NCI-H345 (cell line): Measurements from ENCODE around the gene SERHL2.
"Not testable (repeated sequence)": the region's sequence is repeated elsewhere in the genome, so short reads cannot be mapped to it uniquely, and the experiment has no call there.

Experiments used
- DNase-seq: peaks from one replicate; lab custom pipeline; 2025; lab: John Stamatoyannopoulos, UW

SERHL2 gene

DNA sequence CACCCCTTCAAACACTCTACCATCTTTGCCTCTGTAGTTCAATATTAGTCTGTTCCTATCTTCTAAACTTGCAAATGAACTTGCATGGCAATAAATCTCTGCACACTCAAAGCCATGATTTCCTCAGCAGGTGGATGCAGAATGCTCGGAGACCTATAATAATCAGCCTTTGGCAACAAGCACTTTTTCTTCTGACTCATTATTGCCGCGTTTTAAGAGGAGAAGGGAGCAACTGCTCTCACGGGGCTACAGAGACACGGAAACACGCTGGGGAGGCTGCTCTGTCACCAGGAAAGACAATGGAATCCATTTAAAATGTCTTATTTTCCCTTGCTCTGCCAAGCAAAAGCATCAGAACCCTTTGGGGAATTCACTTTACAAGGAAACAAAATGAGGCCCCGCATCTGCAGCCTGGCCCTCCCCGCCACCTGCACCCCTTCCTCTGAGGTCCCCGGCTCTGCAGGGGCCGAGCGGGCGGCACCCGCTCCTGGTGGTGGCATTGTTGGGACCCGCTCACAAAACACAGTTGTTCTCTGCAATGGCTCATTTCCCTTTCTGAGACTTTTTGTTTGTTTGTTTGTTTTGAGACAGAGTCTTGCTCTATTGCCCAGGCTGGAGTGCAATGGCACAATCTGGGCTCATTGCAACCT is 18.5 kb upstream of the SERHL2 start:
- DNase-seq = not testable (repeated sequence)

DNA sequence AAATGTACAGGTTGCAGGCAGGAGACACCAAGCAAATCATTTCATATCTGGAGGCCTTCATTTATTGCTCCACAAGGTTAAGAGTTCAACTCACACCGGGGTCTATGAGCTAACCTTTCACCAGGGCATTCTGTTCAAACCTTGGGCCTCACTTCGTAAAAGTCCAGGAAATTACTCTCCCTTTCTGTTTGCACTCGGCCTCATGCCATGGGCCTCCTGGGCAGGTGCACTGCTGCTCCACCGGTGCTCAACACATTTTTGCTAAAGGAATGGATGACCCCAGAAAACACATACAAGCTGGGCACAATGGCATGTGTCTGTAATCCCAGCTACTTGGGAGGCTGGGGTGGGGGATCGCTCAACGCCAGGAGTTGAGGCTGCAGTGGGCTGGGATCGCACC is 17.6 kb upstream of the SERHL2 start:
- no peak for DNase-seq

DNA sequence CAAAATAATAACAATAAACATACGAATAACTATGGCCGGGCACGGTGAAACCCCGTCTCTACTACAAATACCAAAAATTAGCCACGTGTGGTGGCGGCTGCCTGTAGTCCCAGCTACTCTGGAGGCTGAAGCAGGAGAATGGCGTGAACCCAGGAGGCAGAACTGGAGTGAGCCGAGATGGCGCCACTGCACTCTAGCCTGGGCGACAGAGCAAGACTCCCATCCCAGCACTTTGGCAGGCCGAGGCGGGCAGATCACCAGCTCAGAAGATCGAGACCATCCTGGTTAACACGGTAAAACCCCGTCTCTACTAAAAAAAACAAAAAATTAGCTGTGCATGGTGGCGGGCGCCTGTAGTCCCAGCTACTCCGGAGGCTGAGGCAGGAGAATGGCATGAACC is 17.1 kb upstream of the SERHL2 start:
- DNase-seq = not testable (repeated sequence)

DNA sequence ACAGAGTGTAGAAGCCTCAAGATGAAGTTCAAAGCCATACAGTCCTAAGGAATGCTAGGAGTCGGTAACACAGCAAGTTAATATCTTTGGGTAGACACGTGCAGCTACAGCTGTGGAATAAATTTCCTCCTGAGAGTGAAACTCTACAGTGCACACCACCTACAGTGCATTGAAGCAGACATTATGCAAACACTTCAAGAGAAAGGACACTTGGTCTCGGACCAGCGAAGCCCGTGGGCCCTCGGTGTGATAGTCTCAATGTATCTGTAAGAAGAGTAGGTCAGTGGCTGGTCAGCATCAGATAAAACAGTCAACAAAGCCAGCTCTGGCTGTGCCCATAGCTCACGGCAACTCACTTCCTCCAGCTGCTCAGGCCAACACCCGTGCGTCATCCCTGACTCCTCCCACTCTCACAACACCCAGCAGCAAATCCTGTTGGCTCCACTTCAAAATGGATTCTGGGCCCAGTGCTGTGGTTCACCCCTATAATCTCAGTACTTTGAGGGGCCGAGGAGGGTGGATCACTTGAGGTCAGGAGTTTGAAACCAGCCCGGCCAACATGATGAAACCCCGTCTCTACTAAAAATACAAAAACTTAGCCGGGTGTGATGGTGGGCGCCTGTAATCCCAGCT is 16.4 kb upstream of the SERHL2 start:
- not testable (repeated sequence) for DNase-seq

DNA sequence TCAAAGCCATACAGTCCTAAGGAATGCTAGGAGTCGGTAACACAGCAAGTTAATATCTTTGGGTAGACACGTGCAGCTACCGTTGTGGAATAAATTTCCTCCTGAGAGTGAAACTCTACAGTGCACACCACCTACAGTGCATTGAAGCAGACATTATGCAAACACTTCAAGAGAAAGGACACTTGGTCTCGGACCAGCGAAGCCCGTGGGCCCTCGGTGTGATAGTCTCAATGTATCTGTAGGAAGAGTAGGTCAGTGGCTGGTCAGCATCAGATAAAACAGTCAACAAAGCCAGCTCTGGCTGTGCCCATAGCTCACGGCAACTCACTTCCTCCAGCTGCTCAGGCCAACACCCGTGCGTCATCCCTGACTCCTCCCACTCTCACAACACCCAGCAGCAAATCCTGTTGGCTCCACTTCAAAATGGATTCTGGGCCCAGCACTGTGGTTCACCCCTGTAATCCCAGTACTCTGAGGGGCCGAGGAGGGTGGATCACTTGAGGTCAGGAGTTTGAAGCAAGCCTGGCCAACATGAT is 14.5 kb upstream of the SERHL2 start:
- DNase-seq = not testable (repeated sequence)

DNA sequence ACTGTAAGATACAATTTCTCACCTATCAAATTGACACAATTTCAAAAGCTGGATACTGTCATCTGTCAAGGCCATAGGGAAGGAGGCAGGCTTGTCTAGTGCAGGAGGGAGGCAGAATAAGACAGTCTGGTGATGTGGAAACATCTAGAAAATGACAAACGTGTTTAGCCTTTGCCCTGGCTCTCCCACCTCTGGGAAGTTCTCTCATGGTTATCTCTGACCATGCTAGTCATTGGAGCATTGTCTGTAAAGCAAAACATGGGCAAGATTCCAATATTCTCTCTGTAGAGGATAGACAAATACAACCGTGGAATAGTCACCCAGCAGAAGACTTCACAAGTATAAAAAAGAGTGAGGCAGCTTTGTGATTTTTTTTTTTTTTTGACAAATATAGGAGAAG is 9.1 kb upstream of the SERHL2 start:
- peak; percentile 48 for DNase-seq

DNA sequence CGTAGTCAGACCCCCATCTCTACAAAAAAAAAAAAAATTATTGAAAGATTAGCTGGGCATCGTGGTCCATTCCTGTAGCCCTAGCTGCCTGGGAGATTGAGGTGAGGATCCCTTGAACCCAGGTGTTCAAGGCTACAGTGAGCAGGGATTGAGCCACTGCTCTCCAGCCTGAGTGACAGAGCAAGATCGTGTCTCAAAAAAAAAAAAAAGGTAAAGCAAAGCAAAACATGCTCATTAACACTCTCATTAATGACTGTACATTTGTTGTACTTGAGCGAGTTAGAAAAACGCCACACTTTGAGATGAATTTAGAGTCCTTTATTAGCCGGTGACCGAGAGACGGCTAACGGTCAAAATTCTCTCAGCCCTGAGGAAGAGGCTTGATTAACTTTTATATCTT is 6.2 kb upstream of the SERHL2 start:
- DNase-seq = no peak

DNA sequence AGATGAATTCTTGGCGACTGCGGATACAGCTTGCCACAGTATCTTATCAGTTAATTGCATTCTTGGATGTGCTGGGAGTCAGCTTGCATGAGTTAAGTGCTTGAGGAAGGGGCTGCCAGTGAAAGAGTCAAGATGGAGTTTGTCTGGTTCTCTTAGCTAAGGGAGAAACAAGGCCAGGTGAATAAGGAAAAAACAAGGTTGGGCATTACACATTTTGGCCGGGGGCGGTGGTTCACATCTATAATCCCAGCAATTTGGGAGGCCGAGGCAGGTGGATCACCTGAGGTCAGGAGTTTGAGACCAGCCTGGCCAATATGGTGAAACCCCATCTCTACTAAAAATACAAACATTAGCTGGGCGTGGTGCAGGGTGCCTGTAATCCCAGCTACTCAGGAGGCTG is 5.6 kb upstream of the SERHL2 start:
- DNase-seq = not testable (repeated sequence)

DNA sequence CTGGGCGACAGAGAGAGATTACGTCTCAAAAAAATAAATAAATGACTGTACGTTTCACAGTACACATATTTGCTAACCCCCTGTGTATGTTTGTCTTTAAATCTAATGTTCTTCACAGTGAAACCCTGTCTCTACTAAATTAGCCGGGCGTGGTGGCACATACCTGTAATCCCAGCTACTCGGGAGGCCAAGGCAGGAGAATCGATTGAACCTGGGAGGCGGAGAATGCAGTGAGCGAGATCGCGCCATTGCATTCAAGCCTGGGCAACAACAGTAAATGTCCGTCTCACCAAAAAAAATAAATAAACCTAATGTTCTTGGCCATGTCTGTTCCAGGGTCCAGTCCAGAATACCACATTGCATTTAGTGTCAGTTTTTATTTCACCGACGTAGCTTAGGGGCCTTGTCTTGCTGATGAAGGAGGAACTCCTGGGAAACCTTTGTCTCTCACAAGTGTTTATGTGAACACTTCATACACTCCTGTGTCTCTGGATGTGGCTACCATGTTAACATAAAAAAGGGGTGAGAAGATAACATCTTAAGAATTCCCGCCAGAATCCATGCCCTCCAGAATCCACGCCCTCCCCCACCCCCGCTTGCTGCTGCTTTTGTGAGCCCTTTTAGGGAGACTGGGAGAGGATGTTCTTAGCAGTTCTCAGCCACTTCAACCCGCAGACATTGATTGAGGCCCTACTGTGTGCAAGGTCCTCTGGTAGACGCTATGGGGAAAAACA is 5.0 kb upstream of the SERHL2 start:
- DNase-seq = no peak

DNA sequence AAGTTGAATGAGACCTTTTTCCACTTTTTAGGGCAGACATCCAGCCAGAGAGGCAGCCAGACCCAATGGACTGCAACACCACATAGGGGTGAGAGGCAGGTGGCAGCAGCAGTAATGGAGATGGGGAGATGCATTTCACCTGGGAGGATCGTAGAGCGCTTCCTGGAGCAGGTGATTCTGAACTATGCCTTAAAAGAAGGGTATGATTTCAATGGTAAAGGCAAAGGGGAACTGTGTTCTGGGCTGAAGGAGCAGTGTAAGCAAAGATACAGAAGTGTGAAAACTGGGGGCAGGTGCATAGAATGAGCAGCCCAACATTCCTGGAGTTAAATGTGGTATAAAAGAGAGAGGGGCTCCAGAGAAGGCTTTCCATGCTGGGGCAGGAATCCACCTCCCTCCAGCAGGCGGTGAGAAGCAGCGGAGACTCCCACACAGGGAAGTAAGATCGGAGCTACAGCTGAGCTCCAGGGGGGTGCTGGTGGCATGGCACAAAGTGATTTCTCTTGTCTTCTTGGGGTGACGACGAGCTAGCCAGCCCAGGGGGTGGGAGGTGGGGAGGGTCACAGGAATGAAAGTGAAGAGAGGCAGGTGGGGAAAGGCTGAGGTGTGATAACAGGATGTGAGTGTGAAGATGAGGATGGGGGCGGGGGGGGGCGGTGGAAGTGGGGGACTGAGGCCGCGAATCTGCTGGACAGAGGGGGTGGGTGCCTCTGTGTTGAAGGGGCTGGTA is 4.3 kb upstream of the SERHL2 start:
- no peak for DNase-seq

DNA sequence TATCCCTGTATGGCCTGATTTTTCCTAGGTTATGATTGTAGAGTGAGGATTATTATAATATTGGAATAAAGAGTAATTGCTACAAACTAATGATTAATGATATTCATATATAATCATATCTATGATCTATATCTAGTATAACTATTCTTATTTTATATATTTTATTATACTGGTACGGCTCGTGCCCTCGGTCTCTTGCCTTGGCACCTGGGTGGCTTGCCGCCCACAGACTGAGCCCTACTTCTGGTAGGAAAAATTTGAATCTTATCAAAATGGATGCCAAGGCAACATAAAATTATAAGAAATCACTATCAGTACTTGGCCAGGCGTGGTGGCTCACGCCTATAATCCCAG is 1.5 kb upstream of the SERHL2 start:
- not testable (repeated sequence) for DNase-seq

DNA sequence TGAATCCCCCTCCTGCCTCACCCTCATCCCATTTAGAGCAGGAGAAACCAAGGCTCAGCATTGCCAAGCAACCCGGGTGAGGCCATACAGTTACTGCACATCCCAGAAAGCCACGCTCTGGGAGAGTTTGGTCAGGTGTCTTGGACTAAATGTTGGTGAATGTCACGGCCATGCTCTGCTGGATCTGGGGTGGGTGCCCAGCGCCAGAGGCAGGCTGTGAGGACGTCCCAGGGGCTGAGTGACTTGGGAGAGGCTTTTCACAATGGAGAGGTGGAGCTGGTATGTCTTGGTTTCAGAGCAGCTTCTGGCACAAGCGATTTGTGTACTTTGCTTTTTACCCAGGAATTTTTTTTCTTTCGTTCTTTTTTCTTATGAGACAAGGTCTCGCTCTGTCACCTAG is 6.6 kb downstream of the SERHL2 start:
- DNase-seq = no peak

DNA sequence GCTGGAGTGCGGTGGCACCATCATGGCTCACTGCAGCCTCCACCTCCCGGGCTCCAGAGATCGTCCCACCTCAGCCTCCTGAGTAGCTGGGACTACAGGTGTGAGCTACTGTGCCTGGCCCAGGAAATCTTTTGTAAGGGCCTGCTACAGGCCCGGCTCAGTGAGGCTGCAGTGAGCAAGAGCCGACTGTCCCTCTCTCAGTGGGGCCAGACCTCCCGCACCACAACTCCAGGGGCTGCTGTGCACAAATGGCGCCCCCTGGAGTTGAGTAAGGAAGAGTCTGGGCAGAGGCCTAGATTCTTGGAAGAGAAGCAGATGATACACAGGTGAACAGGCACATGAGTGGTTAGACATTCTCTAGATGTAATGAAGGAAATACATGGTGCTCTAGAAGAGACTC is 7.0 kb downstream of the SERHL2 start:
- no peak for DNase-seq

DNA sequence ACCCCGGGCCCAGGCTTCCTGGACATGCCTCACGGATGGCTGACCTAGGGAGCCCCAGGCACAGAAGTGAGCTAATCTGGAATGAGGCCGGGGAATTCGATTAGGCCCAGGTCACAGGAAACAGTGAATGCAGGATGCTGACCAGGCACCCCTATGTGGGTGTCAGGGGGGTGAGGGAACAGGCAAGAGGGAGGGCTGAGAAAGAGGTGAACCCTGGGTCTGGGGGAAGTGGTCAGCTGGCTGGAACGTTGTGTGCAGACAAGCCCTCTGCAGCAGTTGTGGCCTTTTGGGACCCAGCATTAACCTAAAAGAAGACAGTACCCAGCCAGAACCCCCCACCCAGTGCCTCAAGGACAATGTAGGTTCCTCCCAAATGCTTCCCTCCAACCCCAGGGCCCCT is 8.1 kb downstream of the SERHL2 start:
- no peak for DNase-seq

DNA sequence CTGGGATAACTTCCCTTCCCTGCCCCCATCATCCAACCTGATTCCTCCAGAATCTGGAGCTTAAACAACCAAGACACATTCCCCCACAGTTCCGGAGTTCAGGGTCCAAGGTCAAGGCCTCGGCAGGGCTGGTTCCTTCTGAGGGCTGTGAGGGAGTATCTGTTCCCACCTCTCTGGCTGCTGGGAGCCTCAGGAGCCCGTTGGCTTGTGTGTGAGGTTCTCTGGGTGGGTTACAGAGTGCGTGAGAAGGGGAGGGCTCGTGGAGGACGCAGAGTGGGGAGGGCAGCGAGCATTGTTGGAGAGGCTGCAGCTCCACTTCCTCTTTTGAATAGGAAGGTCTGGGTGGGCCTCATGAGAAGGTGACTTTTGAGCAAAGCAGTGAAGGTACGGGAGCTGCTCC is 8.5 kb downstream of the SERHL2 start:
- no peak for DNase-seq

DNA sequence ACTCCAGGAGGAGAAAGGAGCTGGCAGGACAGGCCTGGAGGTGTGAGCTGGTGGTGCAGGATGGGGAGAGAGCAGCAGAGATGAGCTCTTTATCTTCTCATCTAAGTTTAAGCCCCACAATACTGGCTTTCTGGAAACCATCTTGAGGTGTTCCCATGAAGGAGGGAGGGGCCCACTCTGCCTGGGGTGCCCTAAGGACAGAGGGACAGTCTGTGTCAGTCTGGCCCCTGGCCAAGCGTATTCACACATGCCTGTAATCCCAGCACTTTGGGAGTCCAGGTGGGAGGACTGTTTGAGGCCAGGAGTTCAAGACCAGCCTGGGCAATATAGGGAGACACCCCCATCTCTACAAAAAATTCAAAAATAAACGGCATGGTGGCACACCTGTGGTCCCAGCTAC is 8.9 kb downstream of the SERHL2 start:
- no peak for DNase-seq

DNA sequence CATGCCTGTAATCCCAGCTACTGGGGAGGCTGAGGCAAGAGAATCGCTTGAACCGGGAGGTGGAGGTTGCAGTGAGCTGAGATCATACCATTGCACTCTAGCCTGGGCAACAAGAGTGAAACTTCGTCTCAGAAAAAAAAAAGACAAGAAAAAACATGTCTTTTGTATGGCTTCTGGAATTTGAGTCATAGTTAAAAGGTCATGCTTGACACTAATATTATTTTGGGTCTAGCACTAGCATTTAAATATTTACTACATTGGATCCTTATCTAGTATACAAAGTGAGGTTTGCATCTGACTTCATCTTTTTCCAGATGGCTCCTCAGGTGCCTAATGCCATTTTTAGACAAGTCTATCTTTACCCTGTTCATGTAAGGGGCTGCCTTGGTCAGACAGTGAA is 10.2 kb downstream of the SERHL2 start:
- not testable (repeated sequence) for DNase-seq

DNA sequence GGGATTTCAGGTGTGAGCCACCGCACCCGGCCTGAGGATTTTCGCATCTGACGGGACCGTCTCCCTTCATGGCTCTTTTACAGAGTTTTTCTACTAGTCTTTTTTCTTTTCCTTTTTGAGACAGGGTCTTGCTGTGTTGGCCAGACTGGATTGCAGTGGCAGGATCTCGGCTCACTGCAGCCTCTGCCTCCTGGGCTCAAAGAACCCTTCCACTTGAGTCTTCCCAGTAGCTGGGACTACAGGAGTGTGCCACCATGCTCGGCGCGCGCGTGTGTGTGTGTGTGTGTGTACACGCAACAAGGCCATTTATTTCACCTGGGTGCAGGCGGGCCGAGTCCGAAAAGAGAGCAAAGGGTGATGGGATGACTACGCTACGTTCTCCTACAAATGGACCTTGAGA is 10.9 kb downstream of the SERHL2 start:
- DNase-seq = no peak

DNA sequence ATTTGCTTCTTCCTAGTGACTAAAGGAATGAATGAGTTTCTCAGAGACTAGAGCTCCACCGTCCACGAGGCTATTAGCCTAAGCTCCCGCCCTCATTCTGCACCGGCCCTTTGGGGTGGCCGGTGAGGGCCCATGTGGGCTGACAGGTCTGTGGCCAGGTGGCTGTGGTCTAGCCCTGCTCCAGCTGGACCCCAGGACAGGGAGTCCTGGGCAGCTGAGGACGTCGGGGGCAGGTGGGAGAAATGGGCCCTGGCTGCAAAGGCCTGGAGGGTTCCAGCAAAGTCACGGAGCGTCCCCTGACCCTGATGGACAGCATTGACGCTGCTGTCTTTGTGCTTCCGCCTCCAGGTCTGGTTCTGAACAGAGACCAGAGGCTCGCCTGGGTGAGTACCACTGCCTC is 12.2 kb downstream of the SERHL2 start:
- DNase-seq = no peak

DNA sequence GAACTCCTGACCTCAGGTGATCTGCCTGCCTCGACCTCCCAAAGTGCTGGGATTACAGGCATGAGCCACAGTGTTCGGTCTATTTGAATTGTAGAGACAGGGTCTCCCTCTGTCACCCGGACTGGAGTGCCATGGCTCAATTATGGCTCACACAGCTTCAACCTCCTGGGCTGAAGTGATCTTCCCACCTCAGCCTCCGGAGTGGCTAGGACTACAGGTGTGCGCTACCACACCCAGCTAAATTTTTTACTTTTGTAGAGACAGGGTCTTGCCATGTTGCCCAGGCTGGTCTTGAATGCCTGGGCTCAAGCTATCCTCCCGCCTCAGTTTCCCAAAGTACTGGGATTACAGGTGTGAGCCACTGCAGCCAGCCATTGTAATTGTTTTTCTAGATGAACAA is 14.2 kb downstream of the SERHL2 start:
- DNase-seq = not testable (repeated sequence)

DNA sequence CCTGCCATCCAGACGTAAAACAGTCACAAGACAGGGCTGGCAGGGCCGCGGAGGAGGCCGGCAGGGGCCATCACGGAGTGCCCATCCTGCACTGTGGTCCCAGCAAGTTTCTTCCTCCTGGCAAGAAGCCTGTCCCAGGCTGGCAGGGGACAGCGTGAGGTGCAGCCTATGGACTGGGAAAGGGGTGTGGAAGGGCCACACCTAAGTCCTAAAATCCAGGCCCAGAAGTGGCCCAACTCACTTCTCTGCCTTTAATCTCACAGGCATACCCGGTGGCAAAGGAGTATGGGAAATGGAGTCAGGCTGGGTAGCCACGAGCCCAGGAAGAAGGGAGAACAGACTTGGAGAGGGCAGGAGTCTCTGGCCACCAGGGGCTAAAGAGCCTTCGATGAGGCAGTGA is 16.8 kb downstream of the SERHL2 start:
- DNase-seq = not testable (repeated sequence)

DNA sequence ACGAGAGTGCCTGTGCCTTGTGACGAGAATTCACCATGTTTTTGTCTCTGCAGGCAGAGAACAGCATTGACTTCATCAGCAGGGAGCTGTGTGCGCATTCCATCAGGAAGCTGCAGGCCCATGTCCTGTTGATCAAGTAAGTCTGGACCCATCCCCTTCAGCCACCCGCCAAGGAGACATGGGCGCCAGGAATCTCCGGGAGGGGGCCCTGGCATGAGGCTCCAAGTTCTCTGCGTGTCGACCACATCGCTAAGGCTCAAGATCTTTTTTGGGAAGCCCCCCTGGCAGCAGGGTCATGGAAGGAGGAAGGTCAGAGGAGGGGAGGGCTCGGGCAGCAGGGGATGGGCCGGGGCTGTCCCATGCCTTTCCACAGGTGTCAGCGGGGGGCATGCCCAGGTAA is 17.3 kb downstream of the SERHL2 start:
- DNase-seq = not testable (repeated sequence)

DNA sequence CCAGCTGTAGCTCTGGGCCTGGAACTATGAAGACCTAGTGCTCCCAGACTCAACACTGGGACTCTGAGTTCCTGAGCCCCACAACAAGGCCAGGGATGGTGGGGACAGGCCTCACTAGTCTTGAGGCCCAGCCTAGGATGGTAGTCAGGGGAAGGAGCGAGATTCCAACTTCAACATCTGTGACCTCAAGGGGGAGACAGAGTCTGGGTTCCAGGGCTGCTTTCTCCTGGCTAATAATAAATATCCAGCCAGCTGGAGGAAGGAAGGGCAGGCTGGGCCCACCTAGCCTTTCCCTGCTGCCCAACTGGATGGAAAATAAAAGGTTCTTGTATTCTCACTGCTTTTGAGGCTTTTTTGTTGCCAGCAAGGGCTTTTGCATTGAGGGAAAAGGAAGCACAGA is 20.3 kb downstream of the SERHL2 start:
- not testable (repeated sequence) for DNase-seq
